ENCODE measurements around the gene TAOK2. TPM values are rescaled to one million over a fixed set of nuclear protein-coding genes. Genes with fewer than 3 reads are reported as not detected.
"Not testable (repeated sequence)": the region's sequence is repeated elsewhere in the genome, so short reads cannot be mapped to it uniquely, and the experiment has no call there.

TAOK2 gene
- 30.0 TPM for total RNA-seq
- polyA plus RNA-seq = 1 to 10 TPM; 2.1 to 3.5 (median 2.9) TPM

DNA sequence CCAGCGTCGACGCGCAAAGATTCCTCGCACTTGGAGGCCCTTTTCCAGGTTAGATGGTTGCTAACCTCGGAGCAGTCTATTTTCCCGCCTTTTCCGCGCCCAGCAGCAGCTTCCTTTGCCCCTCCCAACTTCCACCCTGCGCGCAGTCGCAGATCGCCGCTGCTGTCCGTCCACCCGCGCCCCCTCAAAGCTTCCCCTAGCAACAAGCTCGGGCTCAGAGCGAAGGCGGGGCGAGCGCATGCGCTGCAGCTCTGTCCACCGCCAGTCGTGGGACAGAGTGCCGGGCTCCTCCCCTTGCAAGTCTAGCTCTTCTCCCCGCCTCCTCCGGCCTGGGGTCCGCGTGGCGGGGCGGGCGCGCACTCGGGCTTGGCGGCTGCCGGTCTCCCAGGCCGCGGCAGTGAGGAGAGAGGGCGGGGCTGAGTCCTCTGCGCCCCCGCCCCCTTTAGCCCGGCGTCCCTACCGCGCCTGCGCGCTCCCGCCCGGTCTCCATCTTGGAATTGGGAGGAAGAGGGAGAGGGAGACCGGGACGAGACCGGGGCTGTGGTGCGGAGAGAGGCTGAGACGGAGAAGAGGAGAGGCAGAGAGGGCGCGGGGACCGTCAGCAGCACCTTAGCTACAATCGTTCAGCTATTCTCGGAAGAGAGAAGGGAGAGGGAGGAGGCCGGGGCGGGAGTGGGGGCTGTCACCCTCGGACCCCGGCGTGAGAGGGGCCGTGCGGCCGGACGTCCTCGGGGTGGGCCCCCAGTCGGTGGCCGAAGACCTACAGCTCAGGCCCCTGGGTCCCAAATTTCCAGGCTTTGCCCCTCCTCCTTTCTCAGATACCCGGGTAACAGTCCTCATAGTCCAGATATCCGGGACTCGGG lies at the start of gene TAOK2:
TSS of gene TAOK2 (plus strand) at position 485 of the 863 bp plus-strand sequence. CDS start 3,905 bp downstream, outside the sequence.
- DNase-seq (peak; percentile 90 to 98 (median 93)), ATAC-seq (ENCODE audit: low read depth in 2 of 2) (peak; percentile 95 to 96)
- no peaks in the 10 kb centered on the region for H3K27me3 ChIP-seq (ENCODE audit: control insufficient read depth, insufficient read depth, low read length)
- Mint-ChIP-seq H3K36me3 (peaks cover 7% of the 10 kb centered on the region), H3K4me3 (peak within 1 kb of the TSS; percentile 84 to 100 (median 90)), H3K27me3 (no peaks in the 10 kb centered on the region), H3K4me1 (peaks cover 16 to 42% (median 28%) of the 10 kb centered on the region in 4 donors), H3K27ac (peak within 1 kb of the TSS; percentile 87 to 93 (median 89)), H3K9me3 (no peaks in the 10 kb centered on the region)
- H3K36me3 ChIP-seq (ENCODE audit: control insufficient read depth, insufficient read depth, low read length) = peaks cover 16% of the 10 kb centered on the region
- peak within 1 kb of the TSS; percentile 83 for H3K27ac ChIP-seq (ENCODE audit: insufficient read depth, low read length, poor library complexity, severe bottlenecking)
- peak within 1 kb of the TSS; percentile 87 for H3K4me3 ChIP-seq (ENCODE audit: low read depth, low read length)
- no peaks in the 10 kb centered on the region for H3K9me3 ChIP-seq (ENCODE audit: control insufficient read depth in 2 of 2, low read length in 2 of 2)
- peaks cover 37% of the 10 kb centered on the region for H3K4me1 ChIP-seq (ENCODE audit: control insufficient read depth, insufficient read depth, low read length, poor library complexity, severe bottlenecking)

DNA sequence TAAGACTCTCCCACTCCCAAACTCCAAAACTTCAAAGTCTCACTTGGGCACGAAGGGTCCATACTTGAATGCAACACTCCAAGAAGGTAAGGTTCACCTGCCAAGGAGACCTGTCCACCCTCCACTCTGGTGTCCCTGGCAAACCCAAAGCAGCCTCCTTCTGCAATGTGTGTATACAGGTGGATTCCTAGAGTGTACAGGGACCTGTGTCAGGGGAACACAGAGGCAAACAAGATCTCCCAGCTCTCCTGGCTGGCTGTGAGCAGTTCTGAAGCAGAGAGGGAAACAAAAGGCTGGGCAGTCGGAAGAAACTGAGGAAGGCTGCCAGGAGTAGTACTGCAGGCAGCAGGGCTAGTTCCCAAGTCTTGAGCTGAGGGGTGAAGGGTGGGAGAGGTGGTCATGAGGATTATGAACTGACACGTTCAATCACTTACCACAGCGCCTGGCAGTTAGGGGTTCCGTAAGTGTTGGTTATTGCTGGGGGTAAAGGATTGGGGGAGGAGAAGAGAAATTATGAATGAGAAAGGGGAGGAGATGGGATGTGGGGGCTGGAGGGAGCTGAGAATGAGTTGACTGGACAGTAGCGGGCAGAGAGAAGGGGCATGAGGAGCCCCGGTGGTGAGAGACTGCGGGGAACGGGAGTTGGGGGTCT lies 48.4 kb upstream of the TAOK2 start:
- no peak for ATAC-seq (ENCODE audit: low read depth in 2 of 2)
- peak overlapping the region; percentile 92 to 100 (median 96) for H3K4me3 Mint-ChIP-seq
- H3K4me1 Mint-ChIP-seq = peaks cover 22 to 60% (median 35%) of the 10 kb centered on the region in 4 donors
- H3K27ac Mint-ChIP-seq = peak overlapping the region; percentile 86 to 93 (median 90)
- peaks cover 27% of the 10 kb centered on the region for H3K4me1 ChIP-seq (ENCODE audit: control insufficient read depth, insufficient read depth, low read length, poor library complexity, severe bottlenecking)
- no peaks in the 10 kb centered on the region for H3K27me3 ChIP-seq (ENCODE audit: control insufficient read depth, insufficient read depth, low read length)
- no peaks in the 10 kb centered on the region for H3K9me3 Mint-ChIP-seq
- DNase-seq = no peak
- H3K9me3 ChIP-seq (ENCODE audit: control insufficient read depth in 2 of 2, low read length in 2 of 2) = no peaks in the 10 kb centered on the region
- H3K36me3 ChIP-seq (ENCODE audit: control insufficient read depth, insufficient read depth, low read length) = peaks cover 26% of the 10 kb centered on the region
- peak overlapping the region; percentile 77 for H3K27ac ChIP-seq (ENCODE audit: insufficient read depth, low read length, poor library complexity, severe bottlenecking)
- H3K4me3 ChIP-seq (ENCODE audit: low read depth, low read length) = peak overlapping the region; percentile 82
- no peaks in the 10 kb centered on the region for H3K27me3 Mint-ChIP-seq
- peaks cover 20% of the 10 kb centered on the region for H3K36me3 Mint-ChIP-seq

DNA sequence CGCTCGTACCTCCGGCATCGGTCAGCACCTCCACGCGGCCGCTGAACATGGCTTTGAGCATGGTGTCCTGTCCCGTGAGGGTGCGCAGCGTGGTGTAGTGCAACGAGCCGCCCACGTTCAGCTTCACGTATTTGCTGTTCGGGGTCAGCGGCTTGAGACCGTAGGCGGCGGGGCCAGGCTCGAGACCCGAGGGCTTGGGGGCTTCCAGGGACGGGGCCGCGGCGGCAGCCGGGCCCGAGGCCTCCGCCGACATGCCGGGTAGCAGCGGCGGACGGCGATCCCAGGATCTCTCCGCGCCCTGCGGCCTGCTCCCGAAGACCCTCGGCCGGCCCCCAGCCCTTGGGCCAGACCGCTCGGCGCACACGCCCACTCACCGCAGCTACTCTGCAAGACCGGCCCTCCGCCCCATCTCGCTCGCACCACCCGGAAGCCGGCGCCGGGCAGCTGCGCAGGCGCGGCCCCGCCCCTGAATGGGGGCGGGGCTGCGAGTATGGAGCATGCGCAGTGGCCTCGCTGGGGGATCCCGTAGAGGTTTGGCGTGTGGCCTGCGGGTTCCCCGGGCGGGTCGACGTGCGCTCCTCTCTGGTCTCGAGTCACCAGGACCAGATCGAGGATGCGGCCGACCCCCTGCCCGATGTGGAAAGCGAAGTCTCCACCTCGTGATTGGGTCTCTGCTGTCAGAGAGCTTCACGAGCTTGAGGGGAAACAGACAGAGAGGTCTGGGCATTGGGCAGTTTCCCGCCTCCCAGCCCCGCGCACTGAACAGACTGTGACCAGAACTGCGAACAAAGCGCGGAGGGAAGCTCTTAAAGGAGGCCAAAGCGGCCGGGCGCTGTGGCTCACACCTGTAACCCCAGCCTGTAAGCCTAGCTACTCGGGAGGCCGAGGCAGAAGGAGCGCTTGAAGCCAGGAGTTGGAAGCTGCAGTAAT lies 47.6 kb upstream of the TAOK2 start, which contains the start of gene KCTD13:
TSS of gene KCTD13 (minus strand) at position 446 of the 930 bp plus-strand sequence. CDS start at position 253, 193 bp downstream.
- H3K36me3 Mint-ChIP-seq = peaks cover 12% of the 10 kb centered on the region
- H3K27me3 Mint-ChIP-seq = no peaks in the 10 kb centered on the region
- peaks cover 14 to 52% (median 29%) of the 10 kb centered on the region in 4 donors for H3K4me1 Mint-ChIP-seq

DNA sequence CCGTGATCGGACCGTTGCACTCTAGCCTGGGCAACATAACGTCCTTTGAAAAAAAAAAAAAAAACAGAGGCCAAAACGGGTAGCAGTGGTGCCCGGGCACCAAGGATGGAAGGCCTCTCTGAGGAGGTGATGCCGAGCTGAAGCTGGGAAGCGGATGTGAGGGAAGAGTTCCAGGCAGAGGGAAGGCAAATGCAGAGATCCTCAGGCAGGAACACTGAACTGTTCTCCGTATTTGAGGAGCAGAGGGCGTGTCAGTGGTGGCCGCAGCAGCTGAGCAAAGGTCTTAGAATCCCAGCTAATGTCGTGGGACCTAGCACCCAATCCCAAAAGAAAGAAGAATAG lies 47.0 kb upstream of the TAOK2 start:
- Mint-ChIP-seq H3K27me3 (no peaks in the 10 kb centered on the region), H3K36me3 (peaks cover 10% of the 10 kb centered on the region), H3K9me3 (no peaks in the 10 kb centered on the region), H3K27ac (peak overlapping the region; percentile 80 to 95 (median 81)), H3K4me3 (peak overlapping the region; percentile 92 to 97 (median 95)), H3K4me1 (peaks cover 10 to 48% (median 26%) of the 10 kb centered on the region in 4 donors)
- Histone ChIP-seq H3K27me3 (ENCODE audit: control insufficient read depth, insufficient read depth, low read length) (no peaks in the 10 kb centered on the region), H3K36me3 (ENCODE audit: control insufficient read depth, insufficient read depth, low read length) (peaks cover 13% of the 10 kb centered on the region), H3K4me3 (ENCODE audit: low read depth, low read length) (peak overlapping the region; percentile 67), H3K4me1 (ENCODE audit: control insufficient read depth, insufficient read depth, low read length, poor library complexity, severe bottlenecking) (peaks cover 27% of the 10 kb centered on the region), H3K9me3 (ENCODE audit: control insufficient read depth in 2 of 2, low read length in 2 of 2) (no peaks in the 10 kb centered on the region), H3K27ac (ENCODE audit: insufficient read depth, low read length, poor library complexity, severe bottlenecking) (peak overlapping the region; percentile 77)
- ATAC-seq (ENCODE audit: low read depth in 2 of 2) (no peak), DNase-seq (no peak)

More for the DNA sequence above, 47.6 kb upstream of the TAOK2 start, which contains the start of gene KCTD13:
- ATAC-seq (ENCODE audit: low read depth in 2 of 2) (peak; percentile 81 to 91), DNase-seq (peak; percentile 82 to 91 (median 85))
- peak within 1 kb of the TSS; percentile 77 for H3K27ac ChIP-seq (ENCODE audit: insufficient read depth, low read length, poor library complexity, severe bottlenecking)
- no peaks in the 10 kb centered on the region for H3K9me3 ChIP-seq (ENCODE audit: control insufficient read depth in 2 of 2, low read length in 2 of 2)
- H3K4me1 ChIP-seq (ENCODE audit: control insufficient read depth, insufficient read depth, low read length, poor library complexity, severe bottlenecking) = peaks cover 27% of the 10 kb centered on the region
- peak within 1 kb of the TSS; percentile 92 to 100 (median 96) for H3K4me3 Mint-ChIP-seq
- peak within 1 kb of the TSS; percentile 86 to 97 (median 95) for H3K27ac Mint-ChIP-seq
- peaks cover 19% of the 10 kb centered on the region for H3K36me3 ChIP-seq (ENCODE audit: control insufficient read depth, insufficient read depth, low read length)
- H3K4me3 ChIP-seq (ENCODE audit: low read depth, low read length) = peak within 1 kb of the TSS; percentile 82
- no peaks in the 10 kb centered on the region for H3K27me3 ChIP-seq (ENCODE audit: control insufficient read depth, insufficient read depth, low read length)
- H3K9me3 Mint-ChIP-seq = no peaks in the 10 kb centered on the region

DNA sequence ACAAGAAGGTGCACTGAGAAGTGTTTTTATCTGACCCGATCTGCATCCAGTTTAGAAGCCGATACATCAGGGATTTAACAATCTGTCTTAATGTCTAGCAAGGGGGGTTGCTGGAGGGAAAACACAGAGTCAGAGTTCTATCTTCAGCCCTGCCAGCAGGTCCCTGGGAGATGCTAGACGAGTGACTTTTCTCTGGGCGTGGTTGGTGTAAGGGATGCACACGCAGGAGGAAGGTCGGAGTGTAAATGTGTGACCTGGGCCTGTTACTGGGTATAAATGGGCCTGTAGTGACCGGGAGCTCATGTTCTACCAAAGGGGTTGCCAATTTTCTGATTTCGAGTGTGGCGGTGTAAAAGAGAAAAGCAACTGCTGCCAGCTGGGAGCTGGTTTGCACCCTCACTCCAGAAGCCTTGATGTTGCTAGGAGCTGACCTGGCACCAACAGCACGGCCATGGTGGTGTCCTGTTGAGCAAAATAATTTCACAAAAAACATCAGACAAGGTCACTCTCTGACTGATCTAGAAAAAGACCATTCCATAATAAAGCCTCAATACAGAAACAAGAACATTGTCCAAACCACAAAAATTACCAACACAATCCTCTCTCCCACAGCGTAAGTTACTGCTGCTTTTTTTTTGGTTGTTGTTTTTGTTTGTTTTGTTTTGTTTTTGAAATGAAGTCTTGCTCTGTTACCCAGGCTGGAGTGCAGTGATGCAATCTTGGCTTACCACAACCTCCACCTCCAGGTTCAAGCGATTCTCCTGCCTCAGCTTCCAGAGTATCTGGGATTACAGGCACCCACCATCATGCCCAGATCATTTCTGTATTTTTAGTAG lies 46.4 kb upstream of the TAOK2 start:
- H3K4me3 ChIP-seq (ENCODE audit: low read depth, low read length) = peak overlapping the region; percentile 67
- peaks cover 10 to 48% (median 25%) of the 10 kb centered on the region in 4 donors for H3K4me1 Mint-ChIP-seq

DNA sequence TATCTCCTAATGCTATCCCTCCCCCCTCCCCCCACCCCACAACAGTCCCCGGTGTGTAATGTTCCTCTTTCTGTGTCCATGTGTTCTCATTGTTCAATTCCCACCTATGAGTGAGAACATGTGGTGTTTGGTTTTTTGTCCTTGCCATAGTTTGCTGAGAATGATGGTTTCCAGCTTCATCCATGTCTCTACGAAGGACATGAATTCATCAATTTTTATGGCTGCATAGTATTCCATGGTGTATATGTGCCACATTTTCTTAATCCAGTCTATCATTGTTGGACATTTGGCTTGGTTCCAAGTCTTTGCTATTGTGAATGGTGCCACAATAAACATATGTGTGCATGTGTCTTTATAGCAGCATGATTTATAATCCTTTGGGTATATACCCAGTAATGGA lies 41.9 kb upstream of the TAOK2 start:
- not testable (repeated sequence) for DNase-seq; H3K9me3 Mint-ChIP-seq; H3K27ac ChIP-seq (ENCODE audit: insufficient read depth, low read length, poor library complexity, severe bottlenecking); H3K4me3 Mint-ChIP-seq; H3K27me3 ChIP-seq (ENCODE audit: control insufficient read depth, insufficient read depth, low read length); H3K4me1 ChIP-seq (ENCODE audit: control insufficient read depth, insufficient read depth, low read length, poor library complexity, severe bottlenecking); H3K4me3 ChIP-seq (ENCODE audit: low read depth, low read length); ATAC-seq (ENCODE audit: low read depth in 2 of 2); H3K9me3 ChIP-seq (ENCODE audit: control insufficient read depth in 2 of 2, low read length in 2 of 2); H3K27ac Mint-ChIP-seq; H3K36me3 ChIP-seq (ENCODE audit: control insufficient read depth, insufficient read depth, low read length); H3K36me3 Mint-ChIP-seq
- peaks cover 4 to 14% (median 4%) of the 10 kb centered on the region in 4 donors for H3K4me1 Mint-ChIP-seq
- H3K27me3 Mint-ChIP-seq = peaks cover 24% of the 10 kb centered on the region

More for the DNA sequence above, 46.4 kb upstream of the TAOK2 start:
- Mint-ChIP-seq H3K9me3 (no peaks in the 10 kb centered on the region), H3K36me3 (peaks cover 9% of the 10 kb centered on the region), H3K27ac (peak overlapping the region; percentile 80 to 95 (median 81)), H3K27me3 (peaks cover 3% of the 10 kb centered on the region), H3K4me3 (peak overlapping the region; percentile 92 to 97 (median 95))
- DNase-seq (no peak), ATAC-seq (ENCODE audit: low read depth in 2 of 2) (no peak)
- H3K27ac ChIP-seq (ENCODE audit: insufficient read depth, low read length, poor library complexity, severe bottlenecking) = no peak overlapping the region
- no peaks in the 10 kb centered on the region for H3K27me3 ChIP-seq (ENCODE audit: control insufficient read depth, insufficient read depth, low read length)
- peaks cover 9% of the 10 kb centered on the region for H3K36me3 ChIP-seq (ENCODE audit: control insufficient read depth, insufficient read depth, low read length)
- H3K9me3 ChIP-seq (ENCODE audit: control insufficient read depth in 2 of 2, low read length in 2 of 2) = no peaks in the 10 kb centered on the region
- H3K4me1 ChIP-seq (ENCODE audit: control insufficient read depth, insufficient read depth, low read length, poor library complexity, severe bottlenecking) = peaks cover 27% of the 10 kb centered on the region
